Body of pancreas (tissue), 4 donors: ENCODE data around the gene POC1A. TPM values are rescaled to one million over a fixed set of nuclear protein-coding genes. Genes with fewer than 3 reads are reported as not detected.

Experiments
- ATAC-seq: fragments of 150-250 bp; one replicate; pipeline ENCODE4 v1.9.1; 2016
- DNase-seq, 4 donors: peaks; one replicate each; pipeline ENCODE4 v3.0.0-alpha.2; 2019
- H3K27ac ChIP-seq, 4 donors: fragments of 200-600 bp; sonication (generic); 1 replicate in 3 of 4; 2 replicates in 1 of 4; pipeline versions ENCODE4 v1.5.1 to v1.6.1; 2016 to 2019; ENCODE audit warnings: mild to moderate bottlenecking in 1 of 4, mixed read lengths in 1 of 4, moderate library complexity in 1 of 4
- H3K27me3 ChIP-seq, 2 donors: fragments of 200-600 bp; sonication (generic); one replicate each; pipeline ENCODE4 v1.6.0; 2016; ENCODE audit warnings: mild to moderate bottlenecking in 1 of 2
- H3K36me3 ChIP-seq, 2 donors: fragments of 200-600 bp; sonication (generic); replicated peaks in 1 of 2; 2 replicates each; pipeline ENCODE4 v1.5.1; 2016; ENCODE audit warnings: low read depth in 2 of 2; ENCODE audit not compliant: insufficient read depth in 1 of 2
- H3K4me1 ChIP-seq: fragments of 200-600 bp; sonication (generic); one replicate; pipeline ENCODE4 v1.6.0; 2016
- H3K4me3 ChIP-seq, 2 donors: fragments of 200-600 bp; sonication (generic); 1 replicate in 1 of 2; 2 replicates in 1 of 2; pipeline ENCODE4 v1.5.1; 2016 to 2019
- H3K9me3 ChIP-seq, 3 donors: fragments of 200-600 bp; sonication (generic); 1 replicate in 2 of 3; 2 replicates in 1 of 3; pipeline ENCODE4 v1.5.1; 2016
- CTCF ChIP-seq, 7 experiments: fragments of 450-650 bp in 4 of 7; fragments of 200-600 bp in 3 of 7; sonication (generic) in 3 of 7; IDR thresholded peaks; one replicate each; pipeline ENCODE4 v1.5.1; 2016 to 2019; ENCODE audit warnings: antibody characterized with exemption in 7 of 7
- POLR2A ChIP-seq, 3 donors: fragments of 450-650 bp; IDR thresholded peaks; one replicate each; pipeline ENCODE4 v1.6.1; 2016; ENCODE audit warnings: antibody characterized with exemption in 3 of 3, mild to moderate bottlenecking in 2 of 3
- WGBS, 2 donors: methylation state at CpG; one replicate each; pipeline ENCODE4 v1.1.5; 2017; 5-methylcytosine and 5-hydroxymethylcytosine counted together
- intact Hi-C: fragments of 100-400 bp; cut with DNase I; formaldehyde crosslinking; loops from one replicate; pipeline ENCODE4 v1.15.1; 2023
- total RNA-seq, 2 donors: library from RNA; depleted of rRNA; stranded (reverse); fragments of >200 nt; gene quantifications; one replicate each; pipeline ENCODE4 v1.1.0, GENCODE V29; 2016

The POC1A gene
- total RNA-seq, 2 donors from 2014 or later, result 0.26 to 3.3 TPM

- H3K9me3 ChIP-seq, result no peaks in the 10 kb centered on the region
- TF ChIP-seq CTCF (IDR thresholded peaks at IDR 0.05), result no peak
- TF ChIP-seq POLR2A (IDR thresholded peaks at IDR 0.05), result no peak
- H3K36me3 ChIP-seq, result no peaks in the 10 kb centered on the region
- no peak overlapping the region for H3K4me3 ChIP-seq
- DNase-seq (no peak), ATAC-seq (no peak)
- no peaks in the 10 kb centered on the region for H3K4me1 ChIP-seq
- 86 to 88% methylated on average over 4 to 10 of the region's 12 CpGs for whole genome bisulfite sequencing, 2 donors
- H3K27ac ChIP-seq, result no peak overlapping the region
- H3K27me3 ChIP-seq, result no peaks in the 10 kb centered on the region
- intact Hi-C loops, result no loop called here
Observed at GRCh38 chr3:52068055-52068571, 86.1 kb downstream of the POC1A start.

- intact Hi-C loops, result no loop called here
- no peaks in the 10 kb centered on the region for H3K9me3 ChIP-seq
- ATAC-seq, result no peak
- no peak for TF ChIP-seq CTCF (IDR thresholded peaks at IDR 0.05)
- TF ChIP-seq POLR2A (IDR thresholded peaks at IDR 0.05), result no peak
- no peaks in the 10 kb centered on the region for H3K27me3 ChIP-seq
- WGBS, 2 donors, result 87 to 92% methylated on average over 4 of the region's 4 CpGs
- DNase-seq, result no peak
- no peaks in the 10 kb centered on the region for H3K4me1 ChIP-seq
- no peak overlapping the region for H3K27ac ChIP-seq
- H3K4me3 ChIP-seq, result no peak overlapping the region
- H3K36me3 ChIP-seq, result no peaks in the 10 kb centered on the region
Observed at GRCh38 chr3:52067526-52067925, 86.7 kb downstream of the POC1A start.

GRCh38 chr3:52067046-52067445 is 87.2 kb downstream of the POC1A start:
- intact Hi-C loops, result no loop called here
- H3K27me3 ChIP-seq, result no peaks in the 10 kb centered on the region
- ATAC-seq, result no peak

GRCh38 chr3:52065264-52065756 is 88.9 kb downstream of the POC1A start:
- H3K4me1 ChIP-seq, result no peaks in the 10 kb centered on the region
- peak; percentile 51 to 83 (median 63) for DNase-seq
- intact Hi-C loops, result no loop called here
- H3K27ac ChIP-seq, result no peak overlapping the region
- WGBS, 2 donors, result 53% methylated on average over 12 of the region's 12 CpGs; no CpG with 5 or more reads in 1 of the 2 donors
- no peaks in the 10 kb centered on the region for H3K27me3 ChIP-seq
- ATAC-seq, result peak; percentile 66
- H3K36me3 ChIP-seq, result no peaks in the 10 kb centered on the region
- TF ChIP-seq POLR2A (IDR thresholded peaks at IDR 0.05) (no peak), CTCF (IDR thresholded peaks at IDR 0.05) (no peak)
- H3K9me3 ChIP-seq, result no peaks in the 10 kb centered on the region
- H3K4me3 ChIP-seq, result no peak overlapping the region

More at GRCh38 chr3:52067046-52067445, 87.2 kb downstream of the POC1A start:
- Histone ChIP-seq H3K4me3 (no peak overlapping the region), H3K4me1 (no peaks in the 10 kb centered on the region), H3K9me3 (no peaks in the 10 kb centered on the region), H3K27ac (no peak overlapping the region), H3K36me3 (no peaks in the 10 kb centered on the region)
- no peak for DNase-seq
- WGBS, 2 donors, result 93% methylated on average over 4 to 8 of the region's 8 CpGs
- TF ChIP-seq CTCF (IDR thresholded peaks at IDR 0.05) (no peak), POLR2A (IDR thresholded peaks at IDR 0.05) (no peak)

GRCh38 chr3:52064561-52064960 is 89.7 kb downstream of the POC1A start:
- H3K27me3 ChIP-seq, result no peaks in the 10 kb centered on the region
- TF ChIP-seq POLR2A (IDR thresholded peaks at IDR 0.05), result no peak
- no peak for TF ChIP-seq CTCF (IDR thresholded peaks at IDR 0.05)
- H3K27ac ChIP-seq, result no peak overlapping the region
- 90 to 93% methylated on average over 3 to 8 of the region's 8 CpGs for WGBS, 2 donors
- no peak for DNase-seq
- no peak for ATAC-seq
- H3K4me3 ChIP-seq, result no peak overlapping the region
- H3K4me1 ChIP-seq, result no peaks in the 10 kb centered on the region
- no peaks in the 10 kb centered on the region for H3K9me3 ChIP-seq
- H3K36me3 ChIP-seq, result no peaks in the 10 kb centered on the region
- intact Hi-C loops, result no loop called here
